ENCODE data around the gene XXYLT1. TPM values are rescaled to one million over a fixed set of nuclear protein-coding genes. Genes with fewer than 3 reads are reported as not detected.

The XXYLT1 gene
- total RNA-seq, 1 experiment from 2014 or later = 29.2 TPM

DNA sequence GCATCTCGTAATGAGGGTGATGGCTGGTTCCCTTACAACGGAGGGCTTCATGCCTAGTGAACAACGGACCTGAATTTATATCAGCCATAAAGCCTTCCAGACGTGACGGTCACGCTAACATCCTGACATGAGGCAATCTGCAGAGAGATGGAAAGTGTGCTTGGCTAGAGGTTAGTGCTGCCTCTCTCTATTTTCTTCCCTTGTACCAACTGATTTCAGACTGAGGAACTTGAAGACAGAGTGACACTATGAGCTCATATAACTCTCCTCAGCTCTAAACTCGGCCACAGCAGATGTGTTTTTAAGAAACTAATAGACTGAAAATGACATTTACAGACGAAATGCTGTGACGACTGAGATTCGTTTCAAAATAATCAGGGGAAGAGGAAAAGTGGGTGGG, 122.4 kb downstream of the XXYLT1 start:
- intact Hi-C loops (cut with micrococcal nuclease; ENCODE audit: unreplicated experiment) = no loop called here
- TF ChIP-seq, protein P1, sequence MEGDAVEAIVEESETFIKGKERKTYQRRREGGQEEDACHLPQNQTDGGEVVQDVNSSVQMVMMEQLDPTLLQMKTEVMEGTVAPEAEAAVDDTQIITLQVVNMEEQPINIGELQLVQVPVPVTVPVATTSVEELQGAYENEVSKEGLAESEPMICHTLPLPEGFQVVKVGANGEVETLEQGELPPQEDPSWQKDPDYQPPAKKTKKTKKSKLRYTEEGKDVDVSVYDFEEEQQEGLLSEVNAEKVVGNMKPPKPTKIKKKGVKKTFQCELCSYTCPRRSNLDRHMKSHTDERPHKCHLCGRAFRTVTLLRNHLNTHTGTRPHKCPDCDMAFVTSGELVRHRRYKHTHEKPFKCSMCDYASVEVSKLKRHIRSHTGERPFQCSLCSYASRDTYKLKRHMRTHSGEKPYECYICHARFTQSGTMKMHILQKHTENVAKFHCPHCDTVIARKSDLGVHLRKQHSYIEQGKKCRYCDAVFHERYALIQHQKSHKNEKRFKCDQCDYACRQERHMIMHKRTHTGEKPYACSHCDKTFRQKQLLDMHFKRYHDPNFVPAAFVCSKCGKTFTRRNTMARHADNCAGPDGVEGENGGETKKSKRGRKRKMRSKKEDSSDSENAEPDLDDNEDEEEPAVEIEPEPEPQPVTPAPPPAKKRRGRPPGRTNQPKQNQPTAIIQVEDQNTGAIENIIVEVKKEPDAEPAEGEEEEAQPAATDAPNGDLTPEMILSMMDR (IDR thresholded peaks at IDR 0.05; ENCODE audit: unreplicated experiment) = no peak
- no peaks in the 10 kb centered on the region for H3K9me3 Mint-ChIP-seq (ENCODE audit: low read depth, unreplicated experiment)
- H3K27me3 Mint-ChIP-seq (ENCODE audit: unreplicated experiment) = no peaks in the 10 kb centered on the region
- peaks cover 67% of the 10 kb centered on the region for H3K4me1 Mint-ChIP-seq (ENCODE audit: low read depth, unreplicated experiment)
- no peak overlapping the region for H3K27ac Mint-ChIP-seq (ENCODE audit: unreplicated experiment)
- BruUV-seq (replicated peaks) = no TSS peak
- CTCF ChIA-PET = no interaction called here
- H3K36me3 Mint-ChIP-seq (ENCODE audit: insufficient read depth, unreplicated experiment) = peaks cover 10% of the 10 kb centered on the region
- H3K4me3 Mint-ChIP-seq (ENCODE audit: low read depth, unreplicated experiment) = no peak overlapping the region
- DNase-seq = no peak

DNA sequence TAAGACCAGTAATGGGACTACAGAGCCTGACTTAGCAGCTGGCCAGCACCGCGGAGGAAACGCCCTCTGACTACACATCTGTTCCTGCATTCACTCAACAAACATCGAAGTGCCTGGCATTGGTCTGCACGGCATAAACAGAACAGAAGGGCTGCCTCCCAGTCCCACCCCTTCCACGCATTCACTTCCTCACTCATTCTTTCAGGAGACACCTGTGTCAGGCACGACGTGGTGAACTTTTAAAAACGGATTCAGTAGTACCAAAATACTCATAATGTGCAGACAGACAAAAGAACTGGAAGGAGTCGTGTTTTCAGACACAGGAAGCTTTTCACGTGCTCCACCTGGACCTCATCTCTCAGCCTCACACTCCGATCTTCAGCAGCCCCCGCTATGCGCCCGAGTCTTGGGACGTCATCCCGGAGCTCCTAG, 123.3 kb downstream of the XXYLT1 start:
- TF ChIP-seq, protein P1 (IDR thresholded peaks at IDR 0.05; ENCODE audit: unreplicated experiment) = no peak
- Mint-ChIP-seq H3K9me3 (ENCODE audit: low read depth, unreplicated experiment) (no peaks in the 10 kb centered on the region), H3K36me3 (ENCODE audit: insufficient read depth, unreplicated experiment) (peaks cover 10% of the 10 kb centered on the region), H3K4me1 (ENCODE audit: low read depth, unreplicated experiment) (peaks cover 59% of the 10 kb centered on the region), H3K4me3 (ENCODE audit: low read depth, unreplicated experiment) (no peak overlapping the region), H3K27ac (ENCODE audit: unreplicated experiment) (no peak overlapping the region), H3K27me3 (ENCODE audit: unreplicated experiment) (no peaks in the 10 kb centered on the region)
- BruUV-seq (replicated peaks) = no TSS peak
- DNase-seq = no peak
- intact Hi-C loops (cut with micrococcal nuclease; ENCODE audit: unreplicated experiment) = no loop called here
- CTCF ChIA-PET = no interaction called here

DNA sequence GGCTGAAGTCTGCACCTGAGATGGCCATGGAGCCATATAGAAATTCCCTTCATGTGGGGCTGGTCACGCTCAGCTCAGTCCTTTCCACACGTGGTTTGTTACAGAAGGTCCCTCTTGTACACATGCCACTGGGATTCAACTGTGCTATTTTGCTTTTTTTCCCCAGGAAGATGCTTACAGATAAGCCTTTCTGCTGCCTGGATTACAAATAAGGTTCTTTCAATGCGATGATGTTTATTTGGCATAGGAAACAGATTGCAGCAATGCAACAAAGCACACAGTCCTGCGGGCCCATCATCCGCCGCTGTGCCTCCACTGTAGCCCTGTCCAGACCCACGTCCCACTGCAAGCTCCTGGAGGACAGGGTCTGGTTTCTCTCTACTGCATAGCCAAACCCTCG, 124.8 kb downstream of the XXYLT1 start:
- BruUV-seq (replicated peaks) = no TSS peak
- peaks cover 10% of the 10 kb centered on the region for H3K36me3 Mint-ChIP-seq (ENCODE audit: insufficient read depth, unreplicated experiment)
- DNase-seq = no peak

DNA sequence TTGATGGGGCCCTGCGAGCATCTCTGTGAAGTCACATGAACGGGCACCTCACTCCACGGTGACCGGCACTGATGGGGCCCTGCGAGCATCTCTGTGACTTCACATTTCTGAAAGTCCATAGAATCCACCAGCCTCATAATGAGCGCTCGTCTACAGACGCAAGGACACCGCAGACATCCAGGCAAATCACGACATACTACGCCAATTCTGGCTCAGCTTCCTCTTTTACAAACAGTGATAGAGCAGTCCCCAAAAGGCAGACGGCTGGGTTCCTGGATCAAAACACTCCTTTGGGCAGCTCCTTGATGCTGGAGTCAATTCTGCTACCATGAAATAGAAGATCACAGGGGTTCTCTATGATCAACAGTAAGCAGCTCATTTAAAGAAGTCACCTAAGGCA, 125.4 kb downstream of the XXYLT1 start:
- H3K36me3 Mint-ChIP-seq (ENCODE audit: insufficient read depth, unreplicated experiment) = peaks cover 7% of the 10 kb centered on the region
- H3K9me3 Mint-ChIP-seq (ENCODE audit: low read depth, unreplicated experiment) = peaks cover 6% of the 10 kb centered on the region
- no peak for DNase-seq
- BruUV-seq (replicated peaks) = no TSS peak
- CTCF ChIA-PET = interaction anchor here (0.6 kb wide), 1 partner anchor 405 kb away, joined by 5 read pairs; no protein-coding TSS in a partner anchor
- no peak overlapping the region for H3K27ac Mint-ChIP-seq (ENCODE audit: unreplicated experiment)
- H3K27me3 Mint-ChIP-seq (ENCODE audit: unreplicated experiment) = no peaks in the 10 kb centered on the region
- no peak overlapping the region for H3K4me3 Mint-ChIP-seq (ENCODE audit: low read depth, unreplicated experiment)
- intact Hi-C loops (cut with micrococcal nuclease; ENCODE audit: unreplicated experiment) = no loop called here
- TF ChIP-seq, protein P1 (IDR thresholded peaks at IDR 0.05; ENCODE audit: unreplicated experiment) = no peak
- peaks cover 40% of the 10 kb centered on the region for H3K4me1 Mint-ChIP-seq (ENCODE audit: low read depth, unreplicated experiment)

More for the DNA sequence above, 124.8 kb downstream of the XXYLT1 start:
- peaks cover 44% of the 10 kb centered on the region for H3K4me1 Mint-ChIP-seq (ENCODE audit: low read depth, unreplicated experiment)
- intact Hi-C loops (cut with micrococcal nuclease; ENCODE audit: unreplicated experiment) = no loop called here
- no peaks in the 10 kb centered on the region for H3K27me3 Mint-ChIP-seq (ENCODE audit: unreplicated experiment)
- CTCF ChIA-PET = no interaction called here
- peaks cover 6% of the 10 kb centered on the region for H3K9me3 Mint-ChIP-seq (ENCODE audit: low read depth, unreplicated experiment)
- H3K27ac Mint-ChIP-seq (ENCODE audit: unreplicated experiment) = no peak overlapping the region
- TF ChIP-seq, protein P1 (IDR thresholded peaks at IDR 0.05; ENCODE audit: unreplicated experiment) = no peak
- H3K4me3 Mint-ChIP-seq (ENCODE audit: low read depth, unreplicated experiment) = no peak overlapping the region
